HuH-7 (cell line): Measurements from ENCODE around the gene ITCH.
"Not testable (repeated sequence)": the region's sequence is repeated elsewhere in the genome, so short reads cannot be mapped to it uniquely, and the experiment has no call there.

Source experiments
- DNase-seq: peaks from one replicate; pipeline ENCODE4 v3.0.0; 2011; ENCODE audit warnings: low spot score

Gene ITCH

DNA sequence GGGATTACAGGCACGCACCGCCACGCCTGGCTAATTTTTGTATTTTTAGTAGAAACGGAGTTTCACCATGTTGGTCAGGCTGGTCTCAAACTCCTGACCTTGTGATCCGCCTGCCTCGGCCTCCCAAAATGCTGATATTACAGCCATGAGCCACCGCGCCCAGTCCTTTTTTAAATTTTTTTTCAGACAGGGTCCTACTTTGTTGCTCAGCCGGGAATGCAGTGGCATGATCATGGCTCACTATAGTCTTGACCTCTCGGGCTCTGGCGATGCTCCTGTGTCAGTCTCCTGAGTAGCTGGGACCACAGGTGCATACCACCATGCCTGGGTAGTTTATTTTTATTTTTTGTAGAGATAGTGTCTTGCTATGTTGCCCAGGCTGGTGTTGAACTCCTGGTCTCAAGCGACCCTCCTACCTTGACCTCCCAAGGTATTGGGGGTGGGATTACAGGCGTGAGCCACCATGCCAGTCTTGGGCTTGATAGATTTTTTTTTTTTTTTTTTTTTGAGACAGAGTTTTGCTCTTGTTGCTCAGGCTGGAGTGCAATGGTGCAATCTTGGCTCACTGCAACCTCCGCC, 19.9 kb downstream of the ITCH start:
- not testable (repeated sequence) for DNase-seq

- no peak for DNase-seq
Measured at GRCh38 chr20:34385464-34385863, 22.4 kb downstream of the ITCH start.

- DNase-seq, result no peak
Measured at GRCh38 chr20:34388000-34388399, 24.9 kb downstream of the ITCH start.

GRCh38 chr20:34388678-34389077, 25.6 kb downstream of the ITCH start:
- DNase-seq, result no peak

DNA sequence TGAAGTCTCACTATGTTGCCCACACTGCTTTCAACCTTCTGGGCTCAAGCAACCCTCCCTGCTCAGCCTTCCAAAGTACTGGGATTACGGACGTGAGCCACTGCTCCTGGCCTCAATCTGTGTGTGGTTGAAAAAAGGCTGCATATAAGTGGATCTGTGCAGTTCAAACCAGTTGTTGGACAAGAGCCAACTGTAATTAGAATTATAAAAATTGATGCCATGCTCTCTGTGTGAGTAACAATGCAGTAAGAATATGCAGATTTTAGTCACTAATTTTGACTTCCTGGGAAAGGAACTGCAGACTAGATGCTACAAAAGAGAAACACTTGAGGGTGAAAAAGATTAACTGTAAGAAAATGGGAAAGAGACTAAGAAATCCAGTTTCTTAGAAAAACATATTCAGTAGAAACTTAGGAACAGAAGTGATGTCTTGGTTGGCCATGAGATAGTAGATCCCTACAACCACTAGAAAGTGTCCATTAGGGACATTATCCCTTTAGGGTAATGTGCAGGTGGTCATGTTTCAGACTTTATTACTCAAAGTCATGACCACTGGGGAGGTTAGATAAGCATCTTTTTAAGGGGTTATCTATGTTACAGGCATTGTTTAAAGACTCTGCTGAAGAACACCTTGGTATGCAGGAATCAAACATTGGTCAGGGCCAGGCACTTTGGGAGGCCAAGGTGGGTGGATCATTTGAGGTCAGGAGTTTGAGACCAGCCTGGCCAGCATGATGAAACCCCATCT, 26.3 kb downstream of the ITCH start:
- no peak for DNase-seq

DNA sequence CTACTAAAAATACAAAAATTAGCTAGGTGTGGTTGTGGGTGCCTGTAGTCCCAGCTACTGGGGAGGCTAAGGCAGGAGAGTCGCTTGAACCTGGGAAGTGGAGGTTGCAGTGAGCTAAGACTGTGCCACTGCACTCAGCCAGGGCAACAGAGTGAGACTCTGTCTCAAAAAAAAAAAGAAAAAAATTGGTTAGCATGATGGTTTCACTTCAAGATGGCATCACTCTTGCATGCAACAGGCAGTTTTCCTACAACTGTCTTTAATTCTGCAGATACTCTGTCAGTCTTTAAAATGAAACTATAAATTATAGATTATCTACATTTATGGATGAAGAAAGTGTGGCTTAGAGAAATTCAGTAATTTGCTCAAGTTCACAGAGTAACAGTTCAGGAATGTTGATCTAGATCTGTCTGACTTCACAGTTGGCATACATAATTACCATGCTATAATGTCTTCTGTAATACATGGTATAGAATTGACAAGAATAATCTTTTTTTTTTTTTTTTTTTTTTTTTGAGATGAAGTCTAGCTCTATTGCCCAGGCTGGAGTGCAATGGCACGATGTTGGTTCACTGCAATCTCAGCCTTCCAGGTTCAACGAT, 27.0 kb downstream of the ITCH start:
- no peak for DNase-seq

DNA sequence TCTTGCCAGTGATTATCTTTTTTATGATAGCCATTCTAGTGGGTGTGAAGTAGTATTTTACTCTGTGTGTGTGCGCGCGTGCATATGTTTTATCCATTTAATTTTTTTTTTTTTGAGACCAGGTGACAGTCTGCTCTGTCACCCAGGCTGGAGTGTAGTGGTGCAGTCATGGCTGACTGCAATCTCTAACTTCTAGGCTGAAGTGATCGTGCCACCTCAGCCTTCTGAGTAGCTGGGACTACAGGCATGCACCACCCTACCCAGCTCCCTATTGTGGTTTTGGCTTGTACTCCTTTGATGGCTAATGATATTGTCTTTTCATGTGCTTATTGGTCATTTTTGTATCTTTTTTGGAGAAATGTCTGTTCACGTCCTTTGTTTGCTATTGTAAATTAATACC, 33.3 kb downstream of the ITCH start:
- DNase-seq, result no peak

DNA sequence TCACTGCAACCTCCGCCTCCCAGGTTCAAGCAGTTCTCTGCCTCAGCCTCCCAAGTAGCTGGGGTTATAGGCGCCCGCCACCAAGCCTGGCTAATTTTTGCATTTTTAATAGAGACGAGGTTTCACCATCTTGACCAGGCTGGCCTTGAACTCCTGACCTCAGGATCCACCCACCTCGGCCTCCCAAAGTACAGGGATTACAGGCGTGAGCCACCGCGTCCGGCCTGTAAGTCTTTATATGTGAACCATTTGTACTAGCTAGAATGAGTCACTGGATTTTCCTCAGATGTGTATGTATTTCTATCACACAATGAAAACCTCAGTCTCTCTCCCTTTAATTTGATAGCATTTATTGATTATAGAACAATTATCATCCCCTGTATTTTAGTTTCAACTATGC, 34.0 kb downstream of the ITCH start:
- DNase-seq, result no peak

- not testable (repeated sequence) for DNase-seq
Measured at GRCh38 chr20:34400776-34401175, 37.7 kb downstream of the ITCH start.

GRCh38 chr20:34401741-34402455, 38.8 kb downstream of the ITCH start:
- DNase-seq, result no peak

GRCh38 chr20:34402461-34402860, 39.4 kb downstream of the ITCH start:
- no peak for DNase-seq

- no peak for DNase-seq
Measured at GRCh38 chr20:34403063-34403827, 40.2 kb downstream of the ITCH start.

DNA sequence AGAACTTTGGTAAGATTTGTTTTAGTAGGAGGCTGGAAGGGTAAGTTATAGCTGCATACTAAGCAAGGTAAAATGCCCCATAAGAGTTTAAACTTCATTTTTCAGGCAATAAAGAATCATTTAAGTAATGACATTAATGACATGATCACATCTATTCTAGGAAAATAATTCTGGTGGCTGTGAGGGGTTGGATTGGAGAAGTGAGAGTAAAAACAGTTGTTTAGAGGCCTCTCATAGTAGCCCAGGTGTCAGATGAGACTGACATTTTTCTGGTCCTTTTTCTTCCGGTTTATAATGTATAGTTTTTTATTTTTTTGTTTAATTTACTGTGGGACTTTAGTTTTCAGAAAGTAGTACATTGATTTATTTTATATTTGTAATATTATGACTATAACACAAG, 40.8 kb downstream of the ITCH start:
- no peak for DNase-seq

- no peak for DNase-seq
Measured at GRCh38 chr20:34404803-34405202, 41.7 kb downstream of the ITCH start.

- not testable (repeated sequence) for DNase-seq
Measured at GRCh38 chr20:34405247-34405651, 42.2 kb downstream of the ITCH start.

- DNase-seq, result not testable (repeated sequence)
Measured at GRCh38 chr20:34405942-34406341, 42.9 kb downstream of the ITCH start.

DNA sequence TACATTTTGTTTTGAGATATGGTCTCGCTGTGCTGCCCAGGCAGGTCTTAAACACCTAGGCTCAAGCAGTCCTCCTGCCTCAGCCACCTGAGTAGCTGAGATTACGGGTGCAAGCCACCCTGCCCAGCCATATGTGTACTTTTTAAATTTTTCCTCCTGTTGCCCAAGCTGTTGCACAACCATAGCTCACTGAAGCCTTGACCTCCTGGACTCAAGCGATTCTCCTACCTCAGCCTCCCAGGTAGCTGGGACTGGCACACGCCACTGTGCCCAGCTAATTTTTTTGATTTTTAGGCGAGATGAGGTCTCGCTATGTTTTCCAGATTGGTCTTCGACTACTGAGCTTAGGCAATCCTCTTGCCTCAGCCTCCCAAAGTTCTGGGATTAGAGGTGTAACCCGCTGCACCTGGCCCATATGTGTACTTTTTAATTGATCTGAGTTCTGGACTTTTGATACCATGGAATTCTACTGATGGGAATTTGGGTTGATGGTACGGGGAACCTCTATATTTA, 44.9 kb downstream of the ITCH start:
- no peak for DNase-seq

GRCh38 chr20:34410336-34410735, 47.3 kb downstream of the ITCH start:
- no peak for DNase-seq

- DNase-seq, result no peak
Measured at GRCh38 chr20:34412453-34412852, 49.4 kb downstream of the ITCH start.

DNA sequence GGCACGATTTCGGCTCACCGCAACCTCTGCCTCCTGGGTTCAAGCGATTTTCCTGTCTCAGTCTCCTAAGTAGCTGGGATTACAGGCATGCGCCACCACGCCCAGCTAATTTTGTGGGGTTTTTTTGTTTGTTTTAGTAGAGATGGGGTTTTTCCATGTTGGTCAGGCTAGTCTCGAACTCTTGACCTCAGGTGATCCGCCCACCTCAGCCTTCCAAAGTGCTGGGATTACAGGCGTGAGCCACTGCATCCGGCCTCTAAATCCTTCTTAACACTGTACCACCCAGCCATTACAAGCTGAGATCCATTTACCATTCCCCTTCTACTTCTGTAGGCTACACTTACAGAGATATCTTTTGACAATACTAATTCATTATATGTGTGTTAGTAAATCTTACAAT, 51.5 kb downstream of the ITCH start:
- not testable (repeated sequence) for DNase-seq

DNA sequence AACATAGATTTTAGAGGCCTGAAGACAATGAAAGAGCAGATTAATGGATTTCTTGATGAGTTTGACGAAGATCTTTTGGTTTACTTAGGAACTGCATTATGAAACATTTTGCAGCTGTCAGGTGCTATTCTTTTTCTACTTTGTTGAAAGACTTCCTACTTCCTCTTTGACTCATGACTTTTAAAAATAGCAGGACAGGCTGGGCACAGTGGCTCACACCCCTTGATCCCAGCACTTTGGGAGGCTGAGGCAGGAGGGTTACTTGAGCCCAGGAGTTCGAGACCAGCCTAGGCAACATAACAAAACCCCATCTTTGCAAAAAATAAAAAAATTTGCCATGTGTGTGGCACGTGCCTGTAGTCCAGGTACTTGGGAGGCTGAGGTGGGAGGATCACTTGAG, 52.0 kb downstream of the ITCH start:
- DNase-seq, result no peak

GRCh38 chr20:34420146-34420545, 57.1 kb downstream of the ITCH start:
- DNase-seq, result no peak
